K562 (cell line): ENCODE measurements around the gene TRAF3.

Experiments used
- CBX2 ChIP-seq: fragments of 200-600 bp; sonication (generic); IDR thresholded peaks from one replicate; pipeline ENCODE4 v1.6.1; 2012; ENCODE audit warnings: mild to moderate bottlenecking, low read length, inconsistent platforms; ENCODE audit not compliant: insufficient read depth, poor library complexity, severe bottlenecking
- ERF ChIP-seq: fragments of 450-650 bp; formaldehyde crosslinking; IDR thresholded peaks from 2 replicates; pipeline ENCODE4 v1.4.0; 2020; ENCODE audit warnings: mild to moderate bottlenecking, mixed read lengths
- TEAD4 ChIP-seq, 2 experiments: sonication (generic) in 1 of 2; formaldehyde crosslinking in 1 of 2; IDR thresholded peaks; 2 replicates each; pipeline versions ENCODE4 v1.6.1 to v1.8.0; 2012 to 2022; ENCODE audit warnings: borderline replicate concordance in 1 of 2, inconsistent platforms in 1 of 2, low read length in 1 of 2, mild to moderate bottlenecking in 1 of 2, missing genetic modification reagents in 1 of 2
- YY1 ChIP-seq, 3 experiments: IDR thresholded peaks; 2 replicates each; pipeline ENCODE4 v1.6.1; 2011; ENCODE audit warnings: low read length in 2 of 3, mild to moderate bottlenecking in 2 of 3, moderate library complexity in 2 of 3, borderline replicate concordance in 1 of 3, control low read depth in 1 of 3, low read depth in 1 of 3; ENCODE audit not compliant: insufficient read depth in 3 of 3, insufficient replicate concordance in 2 of 3, control insufficient read depth in 1 of 3, insufficient read length in 1 of 3; ENCODE audit errors: extremely low read depth in 1 of 3
- TF ChIP-seq, protein P1 (sequence below), 3 experiments: IDR thresholded peaks in 2 of 3; conservative IDR thresholded peaks in 1 of 3; 2 replicates each; pipeline ENCODE4 v1.5.1; 2011 to 2012; ENCODE audit warnings: low read length in 3 of 3, mild to moderate bottlenecking in 3 of 3, control low read depth in 2 of 3, improper control_type of control experiment in 1 of 3, inconsistent platforms in 1 of 3, low read depth in 1 of 3, mixed read lengths in 1 of 3, moderate library complexity in 1 of 3; ENCODE audit not compliant: insufficient read depth in 2 of 3
- TF ChIP-seq, protein P2 (sequence below), 2 experiments: IDR thresholded peaks; 2 replicates each; pipeline ENCODE4 v1.6.1; 2012; ENCODE audit warnings: improper control_type of control experiment in 2 of 2, low read depth in 2 of 2, low read length in 2 of 2, borderline replicate concordance in 1 of 2
- TF ChIP-seq, protein P3 (sequence below): fragments of 450-650 bp; formaldehyde crosslinking; IDR thresholded peaks from 2 replicates; pipeline ENCODE4 v1.4.0; 2020; ENCODE audit warnings: mild to moderate bottlenecking, mixed read lengths
- TF ChIP-seq, protein P4 (sequence below): sonication (generic); formaldehyde crosslinking; IDR thresholded peaks from 2 replicates; pipeline ENCODE4 v1.8.1; 2023; ENCODE audit warnings: mild to moderate bottlenecking, missing genetic modification reagents

DNA sequence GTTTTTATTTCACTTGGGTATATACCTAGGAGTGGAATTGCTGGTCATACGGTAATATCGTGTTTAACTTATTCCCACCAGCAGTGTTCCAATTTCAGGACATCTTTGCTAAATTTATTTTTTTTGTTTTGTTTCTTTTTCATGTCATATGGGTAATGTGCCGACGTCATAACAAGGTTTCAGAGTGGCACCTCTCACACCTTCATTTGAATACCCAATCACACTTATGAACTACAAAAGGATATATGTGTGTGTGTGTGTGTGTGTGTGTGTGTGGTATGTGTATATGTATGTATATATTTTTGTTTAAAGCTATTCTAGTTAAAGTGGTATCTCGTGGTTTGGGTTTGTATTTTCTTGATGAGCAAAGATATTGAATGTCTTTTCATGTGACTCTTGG lies 12.1 kb downstream of the TRAF3 start:
- TF ChIP-seq, protein P1, sequence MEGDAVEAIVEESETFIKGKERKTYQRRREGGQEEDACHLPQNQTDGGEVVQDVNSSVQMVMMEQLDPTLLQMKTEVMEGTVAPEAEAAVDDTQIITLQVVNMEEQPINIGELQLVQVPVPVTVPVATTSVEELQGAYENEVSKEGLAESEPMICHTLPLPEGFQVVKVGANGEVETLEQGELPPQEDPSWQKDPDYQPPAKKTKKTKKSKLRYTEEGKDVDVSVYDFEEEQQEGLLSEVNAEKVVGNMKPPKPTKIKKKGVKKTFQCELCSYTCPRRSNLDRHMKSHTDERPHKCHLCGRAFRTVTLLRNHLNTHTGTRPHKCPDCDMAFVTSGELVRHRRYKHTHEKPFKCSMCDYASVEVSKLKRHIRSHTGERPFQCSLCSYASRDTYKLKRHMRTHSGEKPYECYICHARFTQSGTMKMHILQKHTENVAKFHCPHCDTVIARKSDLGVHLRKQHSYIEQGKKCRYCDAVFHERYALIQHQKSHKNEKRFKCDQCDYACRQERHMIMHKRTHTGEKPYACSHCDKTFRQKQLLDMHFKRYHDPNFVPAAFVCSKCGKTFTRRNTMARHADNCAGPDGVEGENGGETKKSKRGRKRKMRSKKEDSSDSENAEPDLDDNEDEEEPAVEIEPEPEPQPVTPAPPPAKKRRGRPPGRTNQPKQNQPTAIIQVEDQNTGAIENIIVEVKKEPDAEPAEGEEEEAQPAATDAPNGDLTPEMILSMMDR (IDR thresholded peaks at IDR 0.05 in 2 of 3, conservative IDR thresholded peaks at IDR 0.05 in 1 of 3; ENCODE audit: insufficient read depth in 2 of 3, low read depth in 1 of 3, low read length in 3 of 3): no peak
- TF ChIP-seq TEAD4 (IDR thresholded peaks at IDR 0.05; ENCODE audit: low read length): no peak
- TF ChIP-seq TEAD4 (CRISPR knock-in tag; IDR thresholded peaks at IDR 0.05; ENCODE audit: borderline replicate concordance): no peak
- no peak for TF ChIP-seq YY1 (IDR thresholded peaks at IDR 0.05; ENCODE audit: borderline replicate concordance in 1 of 3, control insufficient read depth in 1 of 3, extremely low read depth in 1 of 3, insufficient read depth in 3 of 3, insufficient read length in 1 of 3, insufficient replicate concordance in 2 of 3, low read depth in 1 of 3, low read length in 2 of 3)
- TF ChIP-seq, protein P2, sequence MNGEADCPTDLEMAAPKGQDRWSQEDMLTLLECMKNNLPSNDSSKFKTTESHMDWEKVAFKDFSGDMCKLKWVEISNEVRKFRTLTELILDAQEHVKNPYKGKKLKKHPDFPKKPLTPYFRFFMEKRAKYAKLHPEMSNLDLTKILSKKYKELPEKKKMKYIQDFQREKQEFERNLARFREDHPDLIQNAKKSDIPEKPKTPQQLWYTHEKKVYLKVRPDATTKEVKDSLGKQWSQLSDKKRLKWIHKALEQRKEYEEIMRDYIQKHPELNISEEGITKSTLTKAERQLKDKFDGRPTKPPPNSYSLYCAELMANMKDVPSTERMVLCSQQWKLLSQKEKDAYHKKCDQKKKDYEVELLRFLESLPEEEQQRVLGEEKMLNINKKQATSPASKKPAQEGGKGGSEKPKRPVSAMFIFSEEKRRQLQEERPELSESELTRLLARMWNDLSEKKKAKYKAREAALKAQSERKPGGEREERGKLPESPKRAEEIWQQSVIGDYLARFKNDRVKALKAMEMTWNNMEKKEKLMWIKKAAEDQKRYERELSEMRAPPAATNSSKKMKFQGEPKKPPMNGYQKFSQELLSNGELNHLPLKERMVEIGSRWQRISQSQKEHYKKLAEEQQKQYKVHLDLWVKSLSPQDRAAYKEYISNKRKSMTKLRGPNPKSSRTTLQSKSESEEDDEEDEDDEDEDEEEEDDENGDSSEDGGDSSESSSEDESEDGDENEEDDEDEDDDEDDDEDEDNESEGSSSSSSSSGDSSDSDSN (IDR thresholded peaks at IDR 0.05; ENCODE audit: borderline replicate concordance in 1 of 2, low read depth in 2 of 2, low read length in 2 of 2): no peak
- TF ChIP-seq, protein P3, sequence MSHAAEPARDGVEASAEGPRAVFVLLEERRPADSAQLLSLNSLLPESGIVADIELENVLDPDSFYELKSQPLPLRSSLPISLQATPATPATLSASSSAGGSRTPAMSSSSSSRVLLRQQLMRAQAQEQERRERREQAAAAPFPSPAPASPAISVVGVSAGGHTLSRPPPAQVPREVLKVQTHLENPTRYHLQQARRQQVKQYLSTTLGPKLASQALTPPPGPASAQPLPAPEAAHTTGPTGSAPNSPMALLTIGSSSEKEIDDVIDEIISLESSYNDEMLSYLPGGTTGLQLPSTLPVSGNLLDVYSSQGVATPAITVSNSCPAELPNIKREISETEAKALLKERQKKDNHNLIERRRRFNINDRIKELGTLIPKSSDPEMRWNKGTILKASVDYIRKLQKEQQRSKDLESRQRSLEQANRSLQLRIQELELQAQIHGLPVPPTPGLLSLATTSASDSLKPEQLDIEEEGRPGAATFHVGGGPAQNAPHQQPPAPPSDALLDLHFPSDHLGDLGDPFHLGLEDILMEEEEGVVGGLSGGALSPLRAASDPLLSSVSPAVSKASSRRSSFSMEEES (CRISPR knock-in tag): no peak
- TF ChIP-seq ERF: no peak
- TF ChIP-seq, protein P4, sequence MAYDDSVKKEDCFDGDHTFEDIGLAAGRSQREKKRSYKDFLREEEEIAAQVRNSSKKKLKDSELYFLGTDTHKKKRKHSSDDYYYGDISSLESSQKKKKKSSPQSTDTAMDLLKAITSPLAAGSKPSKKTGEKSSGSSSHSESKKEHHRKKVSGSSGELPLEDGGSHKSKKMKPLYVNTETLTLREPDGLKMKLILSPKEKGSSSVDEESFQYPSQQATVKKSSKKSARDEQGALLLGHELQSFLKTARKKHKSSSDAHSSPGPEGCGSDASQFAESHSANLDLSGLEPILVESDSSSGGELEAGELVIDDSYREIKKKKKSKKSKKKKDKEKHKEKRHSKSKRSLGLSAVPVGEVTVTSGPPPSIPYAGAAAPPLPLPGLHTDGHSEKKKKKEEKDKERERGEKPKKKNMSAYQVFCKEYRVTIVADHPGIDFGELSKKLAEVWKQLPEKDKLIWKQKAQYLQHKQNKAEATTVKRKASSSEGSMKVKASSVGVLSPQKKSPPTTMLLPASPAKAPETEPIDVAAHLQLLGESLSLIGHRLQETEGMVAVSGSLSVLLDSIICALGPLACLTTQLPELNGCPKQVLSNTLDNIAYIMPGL: no peak
- no peak for TF ChIP-seq CBX2
